Central memory CD8-positive, alpha-beta T cell (primary cell): ENCODE measurements around the gene PCDH9.

Source experiments
- ATAC-seq: fragments of 150-1000 bp; cut with Tn5 transposase; replicated peaks from 2 replicates; pipeline ENCODE4 v1.10.0; 2022; ENCODE audit warnings: mild to moderate bottlenecking, moderate FRiP score, moderate number of reproducible peaks; ENCODE audit not compliant: poor library complexity, severe bottlenecking; ENCODE audit errors: extremely low read depth
- DNase-seq, 2 donors: peaks; one replicate each; pipeline ENCODE4 v3.0.0; 2021; ENCODE audit warnings: low spot score in 2 of 2
- H3K27ac Mint-ChIP-seq: one replicate; pipeline ENCODE4 v1.8.0; 2022; ENCODE audit warnings: low read depth, mild to moderate bottlenecking, moderate library complexity, mixed read lengths
- H3K27me3 Mint-ChIP-seq: one replicate; pipeline ENCODE4 v1.8.0; 2022; ENCODE audit warnings: mixed read lengths
- H3K36me3 Mint-ChIP-seq: one replicate; pipeline ENCODE4 v1.8.0; 2022; ENCODE audit warnings: mild to moderate bottlenecking, moderate library complexity, mixed read lengths; ENCODE audit not compliant: insufficient read depth
- H3K4me1 Mint-ChIP-seq: one replicate; pipeline ENCODE4 v1.8.0; 2022; ENCODE audit warnings: mixed read lengths
- H3K4me3 Mint-ChIP-seq: one replicate; pipeline ENCODE4 v1.8.0; 2022; ENCODE audit warnings: mild to moderate bottlenecking, moderate library complexity, mixed read lengths
- H3K9me3 Mint-ChIP-seq: one replicate; pipeline ENCODE4 v1.8.0; 2022; ENCODE audit warnings: mixed read lengths

PCDH9 gene

GRCh38 chr13:67232384-67232783 lies 2.2 kb upstream of the PCDH9 start:
- no peak overlapping the region for H3K4me3 Mint-ChIP-seq
- no peaks in the 10 kb centered on the region for H3K27me3 Mint-ChIP-seq
- no peaks in the 10 kb centered on the region for H3K36me3 Mint-ChIP-seq
- DNase-seq (no peak), ATAC-seq (no peak)
- no peaks in the 10 kb centered on the region for H3K9me3 Mint-ChIP-seq
- H3K4me1 Mint-ChIP-seq, result peaks cover 6% of the 10 kb centered on the region
- no peak overlapping the region for H3K27ac Mint-ChIP-seq

- Mint-ChIP-seq H3K36me3 (no peaks in the 10 kb centered on the region), H3K4me3 (no peak overlapping the region), H3K27me3 (no peaks in the 10 kb centered on the region), H3K4me1 (peaks cover 6% of the 10 kb centered on the region), H3K27ac (no peak overlapping the region), H3K9me3 (no peaks in the 10 kb centered on the region)
- no peak for ATAC-seq
- no peak for DNase-seq
These were observed 1.3 kb upstream of the PCDH9 start for GRCh38 chr13:67231289-67232000.

GRCh38 chr13:67230404-67231288 lies 510 bp upstream of the PCDH9 start:
- no peak overlapping the region for H3K27ac Mint-ChIP-seq
- no peaks in the 10 kb centered on the region for H3K36me3 Mint-ChIP-seq
- DNase-seq (peak; percentile 38 to 46), ATAC-seq (peak; percentile 74)
- no peaks in the 10 kb centered on the region for H3K27me3 Mint-ChIP-seq
- H3K4me3 Mint-ChIP-seq, result no peak overlapping the region
- H3K4me1 Mint-ChIP-seq, result peaks cover 6% of the 10 kb centered on the region
- no peaks in the 10 kb centered on the region for H3K9me3 Mint-ChIP-seq

GRCh38 chr13:67228916-67229315 lies 1.2 kb downstream of the PCDH9 start:
- ATAC-seq, result no peak
- no peaks in the 10 kb centered on the region for H3K9me3 Mint-ChIP-seq
- H3K27me3 Mint-ChIP-seq, result no peaks in the 10 kb centered on the region
- H3K4me1 Mint-ChIP-seq, result peaks cover 6% of the 10 kb centered on the region
- no peaks in the 10 kb centered on the region for H3K36me3 Mint-ChIP-seq
- no peak overlapping the region for H3K27ac Mint-ChIP-seq
- no peak for DNase-seq
- no peak overlapping the region for H3K4me3 Mint-ChIP-seq

GRCh38 chr13:67228031-67228430 lies 2.1 kb downstream of the PCDH9 start:
- H3K4me1 Mint-ChIP-seq, result peaks cover 6% of the 10 kb centered on the region
- no peak overlapping the region for H3K4me3 Mint-ChIP-seq
- H3K27me3 Mint-ChIP-seq, result no peaks in the 10 kb centered on the region

DNA sequence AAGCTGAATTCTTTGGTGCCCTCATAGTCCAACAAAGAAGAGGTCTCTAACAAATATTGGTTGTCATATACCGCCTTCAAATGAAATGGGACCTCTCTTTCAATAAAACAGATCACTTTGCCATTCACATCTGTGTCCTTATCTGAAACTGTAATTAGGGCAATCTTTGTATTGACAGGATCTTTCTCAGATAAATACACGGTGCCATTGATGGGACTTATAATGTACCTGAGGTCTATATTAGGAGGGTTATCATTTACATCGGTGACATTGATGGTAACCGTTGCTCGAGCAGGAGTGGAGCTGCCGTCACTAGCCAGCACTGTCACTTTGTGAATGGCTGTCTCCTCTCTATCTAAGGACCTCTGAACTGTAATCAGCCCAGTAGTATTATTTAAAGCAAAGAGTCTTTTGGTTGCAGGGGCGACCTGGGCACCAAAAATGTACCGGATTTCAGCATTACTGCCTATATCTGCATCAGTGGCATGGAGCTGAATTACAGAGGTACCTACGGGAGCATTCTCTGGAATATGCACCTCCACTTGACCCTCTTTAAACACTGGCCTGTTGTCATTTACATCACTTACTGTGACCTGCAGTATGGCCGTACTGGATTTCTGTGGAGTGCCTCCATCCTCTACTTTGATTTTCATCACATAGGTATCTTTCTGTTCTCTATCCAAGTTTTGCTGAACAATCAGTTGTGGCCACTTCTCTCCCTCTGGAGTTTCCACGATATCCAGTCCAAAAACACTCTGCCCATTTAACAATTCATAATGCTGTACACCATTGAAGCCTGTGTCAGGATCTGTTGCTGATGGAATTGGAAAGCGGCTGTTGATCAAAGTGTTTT lies 2.8 kb downstream of the PCDH9 start:
- DNase-seq (no peak), ATAC-seq (no peak)
- no peaks in the 10 kb centered on the region for H3K27me3 Mint-ChIP-seq
- no peak overlapping the region for H3K4me3 Mint-ChIP-seq
- H3K9me3 Mint-ChIP-seq, result no peaks in the 10 kb centered on the region
- peaks cover 6% of the 10 kb centered on the region for H3K4me1 Mint-ChIP-seq
- H3K27ac Mint-ChIP-seq, result no peak overlapping the region
- H3K36me3 Mint-ChIP-seq, result no peaks in the 10 kb centered on the region

More at GRCh38 chr13:67228031-67228430, 2.1 kb downstream of the PCDH9 start:
- no peak overlapping the region for H3K27ac Mint-ChIP-seq
- no peaks in the 10 kb centered on the region for H3K36me3 Mint-ChIP-seq
- ATAC-seq (no peak), DNase-seq (no peak)
- no peaks in the 10 kb centered on the region for H3K9me3 Mint-ChIP-seq

DNA sequence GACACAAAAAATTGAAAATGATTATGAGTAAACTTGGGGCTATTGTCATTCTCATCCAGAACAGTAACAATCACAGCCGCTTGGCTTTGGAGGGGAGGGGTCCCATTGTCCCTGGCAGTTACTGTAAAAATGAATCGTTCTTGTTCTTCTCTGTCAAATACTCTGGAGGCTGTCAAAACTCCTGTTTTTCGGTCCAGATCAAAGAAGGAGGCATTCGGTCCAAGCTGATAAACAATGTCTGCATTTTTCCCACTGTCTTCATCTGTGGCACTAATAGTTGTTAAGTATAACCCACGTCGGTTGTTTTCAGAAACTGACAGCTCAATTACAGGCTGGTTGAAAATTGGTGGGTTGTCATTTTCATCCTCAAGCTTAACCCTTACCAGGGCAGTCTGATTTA lies 3.4 kb downstream of the PCDH9 start:
- DNase-seq (no peak), ATAC-seq (no peak)
- Mint-ChIP-seq H3K9me3 (no peaks in the 10 kb centered on the region), H3K27me3 (no peaks in the 10 kb centered on the region), H3K36me3 (no peaks in the 10 kb centered on the region), H3K4me3 (no peak overlapping the region), H3K4me1 (peaks cover 6% of the 10 kb centered on the region), H3K27ac (no peak overlapping the region)

DNA sequence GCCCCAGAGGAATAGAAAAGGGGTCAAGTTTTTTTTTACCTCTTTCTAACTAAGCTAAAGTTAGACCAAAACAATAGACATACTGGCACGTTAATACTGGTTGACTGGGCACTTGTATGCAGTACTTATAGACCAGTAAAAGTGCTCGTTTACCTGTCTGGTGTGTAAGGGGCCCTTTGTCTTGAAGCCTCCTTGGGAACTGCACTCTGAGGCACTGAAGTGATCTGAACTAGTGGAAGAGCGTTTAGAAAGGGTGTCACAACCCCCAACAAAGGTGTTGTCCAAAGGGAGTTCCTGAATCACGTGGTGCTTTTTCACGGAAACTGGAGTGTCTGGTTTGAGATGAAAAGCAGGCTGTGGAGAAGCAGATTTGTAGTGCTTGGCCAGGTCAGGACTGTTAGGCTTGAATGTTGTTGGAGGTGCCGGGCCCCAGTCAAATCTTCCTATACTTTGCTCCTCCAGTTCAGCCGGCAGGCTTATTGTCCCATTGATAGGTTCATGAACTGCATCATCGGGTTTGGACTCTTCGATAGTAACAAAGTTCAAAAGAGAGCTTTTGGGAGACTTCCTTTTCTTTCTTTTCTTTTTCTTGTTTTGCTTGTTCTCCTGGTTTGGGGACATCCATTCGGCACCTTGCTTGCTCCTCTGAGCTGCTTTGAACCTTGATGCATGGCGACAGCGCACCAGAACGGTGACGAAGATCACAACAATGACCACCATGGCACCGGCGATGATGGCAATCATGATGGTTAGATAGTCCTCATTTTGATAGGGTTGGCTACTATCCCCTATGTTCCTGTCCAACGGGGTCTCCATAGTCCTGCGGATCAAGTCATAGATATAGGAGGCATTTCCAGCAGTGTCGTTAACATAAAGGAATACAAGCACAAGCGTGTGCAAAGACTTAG lies 4.6 kb downstream of the PCDH9 start:
- H3K27ac Mint-ChIP-seq, result no peak overlapping the region
- H3K9me3 Mint-ChIP-seq, result no peaks in the 10 kb centered on the region
- DNase-seq (no peak), ATAC-seq (no peak)
- H3K27me3 Mint-ChIP-seq, result no peaks in the 10 kb centered on the region
- H3K36me3 Mint-ChIP-seq, result no peaks in the 10 kb centered on the region
- no peaks in the 10 kb centered on the region for H3K4me1 Mint-ChIP-seq
- no peak overlapping the region for H3K4me3 Mint-ChIP-seq

- Mint-ChIP-seq H3K9me3 (no peaks in the 10 kb centered on the region), H3K36me3 (no peaks in the 10 kb centered on the region), H3K4me1 (no peaks in the 10 kb centered on the region), H3K27me3 (no peaks in the 10 kb centered on the region), H3K4me3 (no peak overlapping the region), H3K27ac (no peak overlapping the region)
- ATAC-seq, result no peak
- DNase-seq, result no peak
These were observed 5.8 kb downstream of the PCDH9 start for GRCh38 chr13:67224148-67224846.

- no peaks in the 10 kb centered on the region for H3K27me3 Mint-ChIP-seq
- H3K27ac Mint-ChIP-seq, result no peak overlapping the region
- ATAC-seq, result no peak
- H3K9me3 Mint-ChIP-seq, result no peaks in the 10 kb centered on the region
- H3K4me3 Mint-ChIP-seq, result no peak overlapping the region
- no peaks in the 10 kb centered on the region for H3K4me1 Mint-ChIP-seq
- no peaks in the 10 kb centered on the region for H3K36me3 Mint-ChIP-seq
- no peak for DNase-seq
These were observed 6.4 kb downstream of the PCDH9 start for GRCh38 chr13:67223742-67224141.

DNA sequence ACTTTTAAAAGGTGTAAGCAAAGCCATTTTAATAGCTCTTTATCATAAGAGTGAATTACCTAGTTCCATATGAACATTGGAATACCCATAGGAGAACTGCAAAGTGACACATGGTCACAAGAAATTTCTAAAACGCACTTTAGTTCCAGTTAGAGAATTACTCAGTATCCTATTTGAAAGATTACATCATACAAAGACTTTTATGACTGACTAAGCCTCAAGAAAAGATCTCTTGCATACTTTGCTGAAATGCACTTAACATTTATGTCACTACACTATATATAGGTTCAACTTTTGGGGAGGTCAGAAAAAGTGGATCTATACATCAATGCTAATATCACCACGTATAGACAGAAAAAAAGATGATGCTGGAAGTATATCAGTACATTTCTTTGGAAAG lies 7.1 kb downstream of the PCDH9 start:
- H3K27ac Mint-ChIP-seq, result no peak overlapping the region
- H3K4me3 Mint-ChIP-seq, result no peak overlapping the region
- H3K36me3 Mint-ChIP-seq, result no peaks in the 10 kb centered on the region
- no peaks in the 10 kb centered on the region for H3K4me1 Mint-ChIP-seq
- DNase-seq (no peak), ATAC-seq (no peak)
- no peaks in the 10 kb centered on the region for H3K9me3 Mint-ChIP-seq
- H3K27me3 Mint-ChIP-seq, result no peaks in the 10 kb centered on the region
